H9 (cell line): ENCODE results near the gene GPR137. TPM values are rescaled to one million over a fixed set of nuclear protein-coding genes. Genes with fewer than 3 reads are reported as not detected.

Source experiments
- DNase-seq: peaks from one replicate; pipeline ENCODE4 v3.0.0-alpha.2; 2017
- H2AFZ ChIP-seq: one replicate; pipeline ENCODE4 v1.6.1; 2013; ENCODE audit warnings: mild to moderate bottlenecking, low read length, control low read depth, moderate library complexity
- H2AK5ac ChIP-seq: 2 replicates; pipeline ENCODE4 v1.6.1; 2013; ENCODE audit warnings: low read length, control low read depth, mixed read lengths; ENCODE audit not compliant: insufficient read length
- H2BK120ac ChIP-seq: one replicate; pipeline ENCODE4 v1.6.1; 2013; ENCODE audit warnings: low read depth, mild to moderate bottlenecking, low read length, control low read depth, inconsistent platforms; ENCODE audit not compliant: poor library complexity, severe bottlenecking
- H2BK12ac ChIP-seq: 2 replicates; pipeline ENCODE4 v1.6.1; 2013; ENCODE audit warnings: low read length, control low read depth, mixed read lengths, low read depth; ENCODE audit not compliant: insufficient read length
- H2BK15ac ChIP-seq: 2 replicates; pipeline ENCODE4 v1.6.1; 2013; ENCODE audit warnings: low read depth, low read length, control low read depth
- H2BK20ac ChIP-seq: one replicate; pipeline ENCODE4 v1.6.1; 2013; ENCODE audit warnings: low read depth, mild to moderate bottlenecking, low read length, control low read depth, inconsistent platforms; ENCODE audit not compliant: poor library complexity, severe bottlenecking
- H2BK5ac ChIP-seq: 2 replicates; pipeline ENCODE4 v1.6.1; 2013; ENCODE audit warnings: low read length, control low read depth, mixed read lengths; ENCODE audit not compliant: insufficient read length
- H3K14ac ChIP-seq: 2 replicates; pipeline ENCODE4 v1.6.1; 2013; ENCODE audit warnings: low read length, control low read depth; ENCODE audit not compliant: insufficient read depth
- H3K18ac ChIP-seq: 2 replicates; pipeline ENCODE4 v1.6.1; 2013; ENCODE audit warnings: low read depth, mild to moderate bottlenecking, mixed read lengths, low read length, control low read depth; ENCODE audit not compliant: insufficient read length
- H3K23ac ChIP-seq: 2 replicates; pipeline ENCODE4 v1.6.1; 2013; ENCODE audit warnings: low read length, control low read depth, mixed read lengths, low read depth; ENCODE audit not compliant: insufficient read length
- H3K23me2 ChIP-seq: 2 replicates; pipeline ENCODE4 v1.6.1; 2013; ENCODE audit warnings: low read depth, mild to moderate bottlenecking, mixed read lengths, low read length, control low read depth; ENCODE audit not compliant: insufficient read length, poor library complexity, severe bottlenecking
- H3K27ac ChIP-seq: 2 replicates; pipeline ENCODE4 v1.5.1; 2013; ENCODE audit warnings: low read length, control low read depth, mixed read lengths, low read depth; ENCODE audit not compliant: insufficient read length
- H3K27me3 ChIP-seq: 2 replicates; pipeline ENCODE4 v1.6.1; 2013; ENCODE audit warnings: low read length, control low read depth, inconsistent platforms; ENCODE audit not compliant: insufficient read depth
- H3K4ac ChIP-seq: 2 replicates; pipeline ENCODE4 v1.6.1; 2013; ENCODE audit warnings: low read depth, mild to moderate bottlenecking, control low read depth, inconsistent platforms, low read length, moderate library complexity
- H3K4me1 ChIP-seq: 2 replicates; pipeline ENCODE4 v1.6.1; 2013; ENCODE audit warnings: low read length, control low read depth, inconsistent platforms; ENCODE audit not compliant: insufficient read depth
- H3K4me2 ChIP-seq: 2 replicates; pipeline ENCODE4 v1.6.1; 2013; ENCODE audit warnings: low read length, control low read depth, mixed read lengths; ENCODE audit not compliant: insufficient read length, insufficient read depth
- H3K56ac ChIP-seq: 2 replicates; pipeline ENCODE4 v1.6.1; 2013; ENCODE audit warnings: low read depth, mild to moderate bottlenecking, mixed read lengths, low read length, control low read depth; ENCODE audit not compliant: insufficient read length
- H3K79me1 ChIP-seq: 2 replicates; pipeline ENCODE4 v1.6.1; 2013; ENCODE audit warnings: low read depth, mild to moderate bottlenecking, moderate library complexity, low read length, control low read depth, inconsistent platforms; ENCODE audit not compliant: insufficient read depth, poor library complexity, severe bottlenecking
- H3K79me2 ChIP-seq: 2 replicates; pipeline ENCODE4 v1.6.1; 2013; ENCODE audit warnings: low read length, control low read depth, inconsistent platforms; ENCODE audit not compliant: insufficient read depth
- H3K9ac ChIP-seq: 2 replicates; pipeline ENCODE4 v1.6.1; 2013; ENCODE audit warnings: low read length, control low read depth, mixed read lengths; ENCODE audit not compliant: insufficient read length; ENCODE audit errors: extremely low read depth
- H3K9me3 ChIP-seq: one replicate; pipeline ENCODE4 v1.6.1; 2013; ENCODE audit warnings: low read depth, low read length, inconsistent platforms; ENCODE audit not compliant: control insufficient read depth
- H3T11ph ChIP-seq: one replicate; pipeline ENCODE4 v1.6.1; 2013; ENCODE audit warnings: mild to moderate bottlenecking, low read length, control low read depth, inconsistent platforms
- H4K20me1 ChIP-seq: one replicate; pipeline ENCODE4 v1.6.1; 2013; ENCODE audit not compliant: control insufficient read depth, insufficient read length, insufficient read depth
- H4K5ac ChIP-seq: 2 replicates; pipeline ENCODE4 v1.6.1; 2013; ENCODE audit warnings: low read depth, mild to moderate bottlenecking, mixed read lengths, low read length, control low read depth; ENCODE audit not compliant: insufficient read length
- H4K8ac ChIP-seq: replicated peaks from 2 replicates; pipeline ENCODE4 v1.6.1; 2013; ENCODE audit warnings: low read length, control low read depth, mixed read lengths, low read depth; ENCODE audit not compliant: insufficient read length
- H4K91ac ChIP-seq: 2 replicates; pipeline ENCODE4 v1.6.1; 2013; ENCODE audit warnings: low read depth, mild to moderate bottlenecking, moderate library complexity, mixed read lengths, low read length, control low read depth; ENCODE audit not compliant: insufficient read length
- H3K27ac Mint-ChIP-seq, 3 experiments: 2 replicates in 2 of 3; 3 replicates in 1 of 3; pipeline ENCODE4 v1.8.0; 2020 to 2021; ENCODE audit warnings: mixed read lengths in 3 of 3, mild to moderate bottlenecking in 1 of 3, moderate library complexity in 1 of 3
- H3K27me3 Mint-ChIP-seq: 2 replicates; pipeline ENCODE4 v1.8.0; 2021; ENCODE audit warnings: low read depth, mild to moderate bottlenecking, moderate library complexity, mixed read lengths
- H3K36me3 Mint-ChIP-seq, 3 experiments: 2 replicates in 2 of 3; 3 replicates in 1 of 3; pipeline ENCODE4 v1.8.0; 2020 to 2021; ENCODE audit warnings: low read depth in 3 of 3, mixed read lengths in 3 of 3; ENCODE audit not compliant: insufficient read depth in 1 of 3
- H3K4me1 Mint-ChIP-seq, 2 experiments: 2 replicates each; pipeline ENCODE4 v1.8.0; 2020; ENCODE audit warnings: mixed read lengths in 2 of 2
- H3K4me3 Mint-ChIP-seq, 2 experiments: 2 replicates in 1 of 2; 3 replicates in 1 of 2; pipeline ENCODE4 v1.8.0; 2020 to 2021; ENCODE audit warnings: mild to moderate bottlenecking in 2 of 2, mixed read lengths in 2 of 2, moderate library complexity in 1 of 2
- H3K9me3 Mint-ChIP-seq, 2 experiments: 2 replicates in 1 of 2; 3 replicates in 1 of 2; pipeline ENCODE4 v1.8.0; 2020; ENCODE audit warnings: mild to moderate bottlenecking in 2 of 2, mixed read lengths in 2 of 2, moderate library complexity in 1 of 2
- CTCF ChIP-seq: fragments of 200-600 bp; sonication (generic); conservative IDR thresholded peaks from 3 replicates; pipeline ENCODE4 v1.8.0; 2021; ENCODE audit warnings: antibody characterized with exemption, mild to moderate bottlenecking
- WGBS: extraction: QIAGEN DNeasy Blood & Tissue Kit; methylation state at CpG from one replicate; pipeline ENCODE4 v1.1.7; 2013; ENCODE audit warnings: missing lambda C conversion rate, low lambda C conversion rate, mixed read lengths; ENCODE audit not compliant: insufficient read length; ENCODE audit errors: extremely low coverage; 5-methylcytosine and 5-hydroxymethylcytosine counted together
- total RNA-seq: library from RNA; stranded (reverse); gene quantifications from 2 replicates; pipeline ENCODE4 v1.2.1, GENCODE V29; 2021

The GPR137 gene
- total RNA-seq, 1 experiment from 2014 or later: 39.6 TPM

- Histone ChIP-seq H3K79me1 (no peaks in the 10 kb centered on the region), H2BK120ac (no peak overlapping the region), H2BK20ac (no peak overlapping the region), H3T11ph (no peak overlapping the region), H3K18ac (peak overlapping the region; percentile 76), H4K5ac (no peak overlapping the region), H2AK5ac (no peak overlapping the region), H4K20me1 (peaks cover 2% of the 10 kb centered on the region), H2AFZ (no peak overlapping the region), H3K27me3 (no peaks in the 10 kb centered on the region), H3K27ac (no peak overlapping the region), H3K9ac (peak overlapping the region; percentile 73), H2BK15ac (no peak overlapping the region), H4K91ac (no peak overlapping the region), H4K8ac (no peak overlapping the region), H3K14ac (peak overlapping the region; percentile 77), H3K9me3 (no peaks in the 10 kb centered on the region), H3K4me1 (no peaks in the 10 kb centered on the region), H2BK12ac (no peak overlapping the region), H2BK5ac (no peak overlapping the region), H3K79me2 (peaks cover 4% of the 10 kb centered on the region; the same call in 1 of the 2 replicates), H3K56ac (no peak overlapping the region), H3K4me2 (peak overlapping the region; percentile 51), H3K23me2 (peaks cover 3% of the 10 kb centered on the region), H3K23ac (no peak overlapping the region), H3K4ac (no peak overlapping the region)
- WGBS: no CpG with 5 or more reads among the region's 32 CpGs
- Mint-ChIP-seq H3K27me3 (no peaks in the 10 kb centered on the region), H3K36me3 (peaks cover 22 to 51% (median 38%) of the 10 kb centered on the region in 3 experiments; a peak in 6 of 7 replicates), H3K4me3 (peak overlapping the region; percentile 90 to 93), H3K9me3 (no peaks in the 10 kb centered on the region), H3K27ac (peak overlapping the region; percentile 99 to 100 (median 99)), H3K4me1 (peaks cover 14 to 17% of the 10 kb centered on the region in 2 experiments)
- peak; percentile 41; the same call in 2 of the 3 replicates for TF ChIP-seq CTCF
- no peak for DNase-seq
Observed at GRCh38 chr11:64316672-64317324, 31.1 kb downstream of the GPR137 start.
